Glutamatergic neuron (in vitro differentiated cells): ENCODE measurements around the gene ARHGAP20. TPM values are rescaled to one million over a fixed set of nuclear protein-coding genes. Genes with fewer than 3 reads are reported as not detected.

Source experiments
- DNase-seq: peaks from one replicate; pipeline ENCODE4 v3.0.0; 2022
- H3K27ac Mint-ChIP-seq: one replicate; pipeline ENCODE4 v1.8.0; 2020; ENCODE audit warnings: mild to moderate bottlenecking, mixed read lengths, inconsistent platforms; ENCODE audit not compliant: unreplicated experiment
- H3K27me3 Mint-ChIP-seq: one replicate; pipeline ENCODE4 v1.8.0; 2020; ENCODE audit warnings: mild to moderate bottlenecking, moderate library complexity, mixed read lengths, inconsistent platforms; ENCODE audit not compliant: unreplicated experiment
- H3K36me3 Mint-ChIP-seq: one replicate; pipeline ENCODE4 v1.8.0; 2020; ENCODE audit warnings: mild to moderate bottlenecking, mixed read lengths, inconsistent platforms; ENCODE audit not compliant: unreplicated experiment
- H3K4me1 Mint-ChIP-seq: one replicate; pipeline ENCODE4 v1.8.0; 2020; ENCODE audit warnings: mild to moderate bottlenecking, low read depth, mixed read lengths, inconsistent platforms; ENCODE audit not compliant: unreplicated experiment
- H3K4me3 Mint-ChIP-seq: one replicate; pipeline ENCODE4 v1.8.0; 2020; ENCODE audit warnings: mild to moderate bottlenecking, mixed read lengths, inconsistent platforms; ENCODE audit not compliant: unreplicated experiment
- H3K9me3 Mint-ChIP-seq: one replicate; pipeline ENCODE4 v1.8.0; 2020; ENCODE audit warnings: mild to moderate bottlenecking, moderate library complexity, mixed read lengths, inconsistent platforms; ENCODE audit not compliant: unreplicated experiment
- CTCF ChIP-seq: fragments of 200-600 bp; sonication (generic); IDR thresholded peaks from one replicate; pipeline ENCODE4 v1.5.0; 2021; ENCODE audit not compliant: partially characterized antibody, unreplicated experiment
- total RNA-seq: library from RNA; stranded (reverse); fragmentation: NEBNext Ultra II Directional; extraction: Animal tissue kit (Norgen Biotek cat#: 25700); gene quantifications from one replicate; pipeline ENCODE4 v1.2.1, GENCODE V29; 2021; ENCODE audit not compliant: unreplicated experiment

The ARHGAP20 gene
- total RNA-seq, 1 donor from 2014 or later = not detected

GRCh38 chr11:110599207-110599606 lies 113.0 kb downstream of the ARHGAP20 start:
- Mint-ChIP-seq H3K4me1 (no peaks in the 10 kb centered on the region), H3K27me3 (peaks cover 4% of the 10 kb centered on the region), H3K4me3 (no peak overlapping the region), H3K27ac (no peak overlapping the region), H3K36me3 (no peaks in the 10 kb centered on the region), H3K9me3 (no peaks in the 10 kb centered on the region)
- no peak for DNase-seq
- no peak for TF ChIP-seq CTCF

DNA sequence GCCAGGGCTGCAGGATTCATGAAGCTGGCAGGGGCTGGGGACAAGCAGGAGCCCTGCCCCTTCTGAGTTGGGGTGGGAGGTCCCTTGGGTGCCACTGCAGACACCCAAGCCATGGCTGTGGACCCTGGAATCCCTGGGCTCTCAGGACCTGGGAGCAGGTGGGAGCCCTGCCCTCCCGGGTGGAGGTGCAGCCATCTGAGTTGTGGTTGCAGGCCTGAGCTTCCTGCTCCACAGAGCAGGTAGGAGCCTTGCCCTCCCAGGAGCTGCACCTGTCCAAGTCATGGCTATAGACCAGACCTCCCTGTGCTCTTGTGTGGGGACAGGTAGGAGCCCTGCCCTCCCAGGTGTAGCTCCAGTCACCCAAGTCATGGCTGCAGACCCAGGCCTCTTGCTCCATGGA lies 113.5 kb downstream of the ARHGAP20 start:
- no peaks in the 10 kb centered on the region for H3K36me3 Mint-ChIP-seq
- no peak overlapping the region for H3K4me3 Mint-ChIP-seq
- no peak overlapping the region for H3K27ac Mint-ChIP-seq
- H3K27me3 Mint-ChIP-seq = peaks cover 4% of the 10 kb centered on the region
- no peak for TF ChIP-seq CTCF
- no peak for DNase-seq
- no peaks in the 10 kb centered on the region for H3K9me3 Mint-ChIP-seq
- H3K4me1 Mint-ChIP-seq = no peaks in the 10 kb centered on the region

DNA sequence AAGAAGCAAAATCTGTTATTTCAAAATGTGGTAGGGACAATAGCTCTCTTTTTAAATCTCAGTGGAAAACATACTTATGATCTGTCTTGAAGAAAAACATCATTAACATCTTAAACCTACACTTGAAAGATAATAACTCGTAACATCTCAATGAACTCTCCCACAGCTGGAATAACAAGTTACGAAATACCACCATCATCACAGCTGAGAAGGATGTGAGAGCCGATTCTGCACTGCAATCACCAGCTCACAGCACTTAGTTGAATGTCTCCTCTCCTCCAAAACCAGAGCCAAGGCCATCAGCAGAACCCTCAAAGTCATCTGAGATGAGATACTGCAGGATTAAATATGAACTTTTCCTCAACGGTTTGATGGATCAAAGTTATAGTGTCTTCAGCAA lies 124.3 kb downstream of the ARHGAP20 start:
- Mint-ChIP-seq H3K27ac (no peak overlapping the region), H3K9me3 (no peaks in the 10 kb centered on the region), H3K36me3 (no peaks in the 10 kb centered on the region), H3K4me3 (no peak overlapping the region), H3K27me3 (no peaks in the 10 kb centered on the region), H3K4me1 (no peaks in the 10 kb centered on the region)
- DNase-seq = no peak
- TF ChIP-seq CTCF = no peak

DNA sequence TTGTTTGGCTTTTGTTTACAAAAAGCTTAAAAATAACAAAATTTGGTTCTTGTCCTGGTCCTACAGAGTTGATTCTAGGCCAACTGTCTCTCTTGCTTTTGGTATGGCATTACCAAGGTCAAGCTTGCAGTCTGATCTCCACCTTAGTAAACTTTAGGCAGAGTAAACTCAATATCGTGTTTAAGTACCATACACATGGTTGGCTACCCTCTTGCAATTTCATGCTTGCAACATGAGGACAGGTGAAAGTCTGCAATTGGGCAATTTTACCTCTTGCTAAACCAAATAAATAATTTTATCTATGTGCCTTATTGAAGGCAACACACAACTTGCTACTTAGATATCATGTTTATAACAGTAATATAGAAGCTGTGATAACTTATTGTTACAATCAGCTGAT lies 125.1 kb downstream of the ARHGAP20 start:
- Mint-ChIP-seq H3K27me3 (no peaks in the 10 kb centered on the region), H3K36me3 (no peaks in the 10 kb centered on the region), H3K27ac (no peak overlapping the region), H3K9me3 (no peaks in the 10 kb centered on the region), H3K4me1 (no peaks in the 10 kb centered on the region), H3K4me3 (no peak overlapping the region)
- TF ChIP-seq CTCF = no peak
- no peak for DNase-seq

DNA sequence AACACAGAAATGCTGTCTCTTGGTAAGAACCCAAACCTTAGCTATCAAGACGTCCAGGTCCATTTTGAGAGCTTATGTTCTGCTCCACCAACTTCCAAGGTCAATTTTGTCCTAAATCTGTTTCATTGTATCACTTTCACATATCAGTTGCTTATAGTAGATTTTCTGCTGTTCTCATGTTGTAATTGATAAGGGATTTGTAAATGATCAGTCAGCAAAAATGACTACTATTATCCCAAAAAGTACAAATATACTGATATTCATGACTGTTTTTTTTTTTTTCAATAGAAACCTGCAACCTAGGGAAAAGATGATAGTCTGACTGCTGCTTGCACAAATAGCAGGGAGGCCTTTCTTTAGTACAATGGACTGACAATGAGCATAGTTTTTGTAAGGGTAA lies 128.1 kb downstream of the ARHGAP20 start:
- Mint-ChIP-seq H3K9me3 (no peaks in the 10 kb centered on the region), H3K36me3 (no peaks in the 10 kb centered on the region), H3K4me1 (no peaks in the 10 kb centered on the region), H3K27ac (no peak overlapping the region), H3K27me3 (no peaks in the 10 kb centered on the region), H3K4me3 (no peak overlapping the region)
- TF ChIP-seq CTCF = no peak
- no peak for DNase-seq
